Stimulated activated CD4-positive, alpha-beta T cell treated with anti-CD3 and anti-CD28 coated beads, Interleukin-4, amount 100 ng/mL, for 1 hour (primary cell): Measurements from ENCODE around the gene SEC24C.
"Not testable (repeated sequence)": the region's sequence is repeated elsewhere in the genome, so short reads cannot be mapped to it uniquely, and the experiment has no call there.

Experiments
- DNase-seq: peaks from one replicate; pipeline ENCODE4 v3.0.0-alpha.2; 2020

SEC24C gene

DNA sequence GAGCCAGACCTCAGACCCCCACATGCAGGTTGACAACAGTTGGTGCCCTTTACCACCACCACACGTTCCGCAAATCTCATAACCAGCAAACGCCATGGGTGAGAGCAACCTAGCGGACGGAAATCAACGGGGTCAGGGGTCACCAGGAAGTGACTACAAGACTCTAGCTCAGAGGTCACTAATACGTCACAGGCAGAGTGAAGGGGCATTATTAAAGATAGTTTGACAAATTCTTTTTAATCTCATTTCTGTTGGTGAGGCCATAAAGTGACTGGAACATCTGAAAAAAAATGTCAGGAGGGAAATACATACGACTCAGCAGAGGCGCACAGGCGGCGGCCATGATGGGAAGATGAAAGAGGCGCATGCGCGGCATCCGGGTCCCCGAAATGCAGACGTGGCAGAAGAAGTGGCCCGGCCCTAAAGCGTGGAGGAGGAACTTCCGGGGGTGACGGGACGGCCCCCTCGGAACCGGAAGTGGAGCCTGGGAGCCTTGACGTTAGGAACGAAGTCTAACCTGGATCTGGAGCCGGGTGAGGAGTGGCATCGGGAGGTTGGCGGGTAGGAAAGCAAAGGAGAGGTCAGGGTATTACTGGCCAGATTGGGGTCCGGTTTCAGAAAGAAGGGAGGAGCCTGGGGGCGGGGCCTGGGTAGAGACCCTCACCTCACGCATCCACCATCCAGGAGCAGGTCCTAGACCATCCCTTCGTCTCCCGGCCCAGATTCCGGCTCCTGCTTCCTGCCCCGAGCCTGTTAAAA is at the start of gene SEC24C:
Gene SEC24C (plus strand): TSS at position 468 of the 759 bp plus-strand sequence. CDS start 2,461 bp downstream, outside the sequence.
- peak; percentile 94 for DNase-seq

- DNase-seq = not testable (repeated sequence)
Measured at GRCh38 chr10:73695302-73695701, 48.9 kb upstream of the SEC24C start.

DNA sequence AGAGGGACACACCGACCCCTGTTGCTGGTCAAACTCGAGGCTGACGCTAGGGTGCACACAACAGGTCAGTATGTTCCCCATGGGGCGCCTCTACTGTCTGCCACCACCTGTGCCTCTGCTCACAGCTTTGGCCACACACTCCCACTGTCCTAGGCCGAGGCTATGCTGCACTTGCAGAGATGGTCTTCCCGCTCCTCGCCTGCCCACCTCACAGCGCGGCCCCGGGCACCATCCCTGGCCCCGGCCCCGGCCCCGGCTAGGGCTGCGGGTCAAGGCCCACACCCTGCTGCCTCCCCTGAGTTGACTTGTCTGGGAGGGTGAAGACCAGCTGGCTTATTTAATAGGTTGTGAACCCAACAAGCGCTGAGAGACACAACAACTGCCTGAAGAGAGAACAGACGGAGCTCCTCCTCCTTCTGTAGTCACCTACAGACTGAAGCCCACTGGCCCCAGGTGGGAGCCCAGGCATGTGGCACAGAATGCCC is 46.5 kb upstream of the SEC24C start, which contains the start of gene AGAP5:
Gene AGAP5 (minus strand): TSS at position 435 of the 485 bp plus-strand sequence. CDS start 354 bp downstream, at position 81.
- DNase-seq = not testable (repeated sequence)

- DNase-seq = not testable (repeated sequence)
Measured at GRCh38 chr10:73698819-73699218, 45.4 kb upstream of the SEC24C start.

- not testable (repeated sequence) for DNase-seq
Measured at GRCh38 chr10:73703924-73704323, 40.2 kb upstream of the SEC24C start.

GRCh38 chr10:73705506-73706072 is 38.6 kb upstream of the SEC24C start:
- not testable (repeated sequence) for DNase-seq

DNA sequence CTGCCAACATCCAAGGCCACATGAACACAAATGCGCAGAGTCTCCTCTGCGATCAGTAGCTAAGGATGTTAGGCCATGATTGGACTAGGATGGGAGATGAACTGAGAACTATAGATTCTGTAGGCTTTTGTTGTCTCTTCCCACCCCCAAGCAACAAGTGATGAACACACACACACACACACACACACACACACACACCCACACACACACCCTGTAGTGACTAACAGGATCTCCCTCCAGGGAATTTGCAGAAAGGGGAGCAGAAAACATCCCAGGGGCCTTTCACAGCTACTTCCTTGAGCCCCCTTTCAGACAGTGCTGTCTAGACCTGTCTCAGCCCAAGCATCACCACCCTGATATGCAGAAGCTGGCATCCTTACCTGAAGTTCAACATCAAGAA is 37.7 kb upstream of the SEC24C start:
- not testable (repeated sequence) for DNase-seq

DNA sequence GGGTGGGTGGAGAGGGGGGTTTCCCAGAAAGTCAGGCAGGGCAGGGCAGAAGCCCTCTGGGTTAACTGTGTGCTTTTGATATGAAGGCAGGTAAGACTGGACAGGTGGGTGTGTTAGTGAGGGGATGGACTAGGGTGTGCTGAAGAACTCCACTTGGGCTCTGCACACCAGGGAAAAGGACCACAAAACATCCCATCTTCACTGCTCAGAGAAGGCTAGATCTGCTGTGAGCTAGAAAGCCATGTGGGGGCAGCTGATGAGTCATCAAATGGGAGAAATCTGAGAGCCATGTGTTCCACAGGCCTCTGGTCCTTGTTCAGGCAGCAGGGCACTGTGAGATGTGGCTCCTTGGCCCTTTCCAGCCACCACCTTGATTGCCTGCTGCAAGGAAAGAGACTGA is 36.5 kb upstream of the SEC24C start:
- DNase-seq = not testable (repeated sequence)

- not testable (repeated sequence) for DNase-seq
Measured at GRCh38 chr10:73708122-73708521, 36.0 kb upstream of the SEC24C start.

DNA sequence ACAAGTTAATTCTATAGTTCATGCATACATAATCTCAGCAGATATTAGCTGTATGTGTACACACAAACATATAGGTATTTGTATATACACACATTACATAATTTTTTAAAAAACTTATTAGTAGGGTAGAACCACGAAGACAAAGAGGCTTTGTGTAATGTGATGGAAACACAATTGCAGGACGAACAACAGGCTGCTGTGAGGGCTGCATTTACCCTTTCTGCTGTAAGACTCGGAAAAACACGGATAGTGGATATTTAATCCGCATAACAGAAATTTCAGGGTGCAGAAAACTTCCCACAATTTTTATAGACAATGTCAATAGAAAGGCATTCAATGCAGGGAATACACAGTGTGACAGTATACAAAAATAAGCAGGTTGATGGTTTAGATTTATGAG is 32.5 kb upstream of the SEC24C start:
- not testable (repeated sequence) for DNase-seq

GRCh38 chr10:73713912-73714311 is 30.3 kb upstream of the SEC24C start:
- DNase-seq = not testable (repeated sequence)

- DNase-seq = not testable (repeated sequence)
Measured at GRCh38 chr10:73714483-73714882, 29.7 kb upstream of the SEC24C start.

DNA sequence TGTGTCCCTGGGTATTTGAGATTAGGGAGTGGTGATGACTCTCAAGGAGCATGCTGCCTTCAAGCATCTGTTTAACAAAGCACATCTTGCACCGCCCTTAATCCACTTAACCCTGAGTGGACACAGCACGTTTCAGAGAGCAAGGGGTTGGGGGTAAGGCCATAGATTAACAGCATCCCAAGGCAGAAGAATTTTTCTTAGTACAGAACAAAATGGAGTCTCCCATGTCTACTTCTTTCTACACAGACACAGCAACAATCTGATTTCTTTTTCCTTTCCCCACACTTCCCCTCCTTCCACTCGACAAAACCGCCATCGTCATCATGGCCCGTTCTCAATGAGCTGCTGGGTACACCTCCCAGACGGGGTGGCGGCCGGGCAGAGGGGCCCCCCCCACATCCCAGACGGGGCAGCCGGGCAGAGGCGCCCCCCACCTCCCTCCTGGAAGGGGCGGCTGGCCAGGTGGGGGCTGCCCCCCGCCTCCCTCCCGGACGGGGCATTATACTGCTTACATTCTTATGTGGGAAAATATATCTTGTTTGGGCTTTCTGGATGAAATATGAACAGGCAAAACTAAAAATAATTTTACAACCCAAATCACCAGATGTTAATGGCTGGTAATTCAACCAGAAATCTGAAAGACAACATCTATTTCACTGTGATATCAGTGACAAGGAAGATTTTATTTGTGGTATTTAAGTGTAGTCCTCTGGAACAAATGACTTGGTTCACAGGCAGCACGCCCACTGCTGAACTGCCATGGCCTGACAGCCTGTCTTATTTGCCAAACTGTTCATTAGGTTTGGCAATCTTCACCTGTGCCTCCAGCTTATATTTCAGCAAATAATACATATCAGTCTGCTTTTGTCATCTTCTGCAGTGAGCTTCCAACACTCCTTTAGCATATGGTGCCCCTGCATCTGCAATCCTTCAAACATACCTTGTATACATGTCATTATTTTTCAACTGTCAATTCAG is 28.7 kb upstream of the SEC24C start:
- DNase-seq = not testable (repeated sequence)

DNA sequence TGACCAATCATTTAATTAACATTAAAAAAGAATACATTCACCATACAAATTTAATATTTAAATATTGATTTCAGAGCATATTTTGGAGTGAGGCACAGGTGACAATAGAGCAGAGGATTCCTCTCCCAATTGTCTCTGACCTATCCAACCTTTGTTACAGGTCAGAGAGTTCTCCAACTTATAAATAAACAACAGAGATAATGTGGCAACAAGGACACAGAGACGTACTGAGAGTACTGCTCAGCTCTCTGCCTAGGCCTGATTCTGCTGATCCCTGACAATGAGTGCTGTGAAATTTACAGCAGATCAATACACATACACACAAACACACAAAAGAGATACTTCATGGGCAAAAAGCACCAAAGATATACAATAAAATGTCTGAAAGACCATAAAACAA is 27.9 kb upstream of the SEC24C start:
- DNase-seq = no peak

DNA sequence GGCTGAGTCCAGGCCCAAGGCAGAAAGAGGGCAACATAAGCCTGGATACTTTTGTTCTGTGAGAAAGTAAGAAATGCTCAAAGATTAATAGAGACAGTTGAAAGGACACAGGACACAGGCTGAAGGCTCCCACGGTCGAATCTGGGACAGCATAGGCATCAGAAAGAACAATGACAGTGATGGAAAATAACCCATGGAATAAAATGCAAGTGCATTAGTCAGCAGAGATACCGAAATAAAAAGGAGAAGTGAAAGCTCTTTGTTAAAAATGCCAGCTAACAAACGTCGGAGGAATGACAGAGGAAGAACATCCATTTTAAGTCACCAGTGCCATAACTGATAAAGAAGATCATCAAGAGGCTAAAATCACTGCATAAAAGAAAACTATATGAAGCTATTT is 26.6 kb upstream of the SEC24C start:
- no peak for DNase-seq

GRCh38 chr10:73720561-73720960 is 23.6 kb upstream of the SEC24C start:
- not testable (repeated sequence) for DNase-seq

GRCh38 chr10:73723516-73723915 is 20.7 kb upstream of the SEC24C start:
- no peak for DNase-seq

DNA sequence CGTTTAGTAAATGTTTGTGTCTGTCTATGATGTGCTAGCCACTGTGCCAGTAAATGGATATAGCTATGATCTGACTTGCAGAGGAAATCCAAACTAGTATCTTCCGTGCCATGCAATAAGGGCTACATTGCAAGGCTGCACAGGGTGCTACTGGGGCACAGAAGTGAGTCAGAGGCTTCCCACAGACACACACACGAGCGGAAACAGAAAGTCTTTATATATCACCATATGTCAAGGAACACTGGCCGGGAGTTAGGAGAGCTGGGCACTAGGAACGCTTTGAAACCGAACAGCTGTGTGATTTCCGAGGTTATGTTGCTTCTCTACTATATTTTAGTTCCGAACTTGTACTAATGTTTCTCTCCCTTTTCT is 14.4 kb upstream of the SEC24C start:
- peak; percentile 25 for DNase-seq

GRCh38 chr10:73730153-73730906 is 13.8 kb upstream of the SEC24C start:
- DNase-seq = peak; percentile 87

DNA sequence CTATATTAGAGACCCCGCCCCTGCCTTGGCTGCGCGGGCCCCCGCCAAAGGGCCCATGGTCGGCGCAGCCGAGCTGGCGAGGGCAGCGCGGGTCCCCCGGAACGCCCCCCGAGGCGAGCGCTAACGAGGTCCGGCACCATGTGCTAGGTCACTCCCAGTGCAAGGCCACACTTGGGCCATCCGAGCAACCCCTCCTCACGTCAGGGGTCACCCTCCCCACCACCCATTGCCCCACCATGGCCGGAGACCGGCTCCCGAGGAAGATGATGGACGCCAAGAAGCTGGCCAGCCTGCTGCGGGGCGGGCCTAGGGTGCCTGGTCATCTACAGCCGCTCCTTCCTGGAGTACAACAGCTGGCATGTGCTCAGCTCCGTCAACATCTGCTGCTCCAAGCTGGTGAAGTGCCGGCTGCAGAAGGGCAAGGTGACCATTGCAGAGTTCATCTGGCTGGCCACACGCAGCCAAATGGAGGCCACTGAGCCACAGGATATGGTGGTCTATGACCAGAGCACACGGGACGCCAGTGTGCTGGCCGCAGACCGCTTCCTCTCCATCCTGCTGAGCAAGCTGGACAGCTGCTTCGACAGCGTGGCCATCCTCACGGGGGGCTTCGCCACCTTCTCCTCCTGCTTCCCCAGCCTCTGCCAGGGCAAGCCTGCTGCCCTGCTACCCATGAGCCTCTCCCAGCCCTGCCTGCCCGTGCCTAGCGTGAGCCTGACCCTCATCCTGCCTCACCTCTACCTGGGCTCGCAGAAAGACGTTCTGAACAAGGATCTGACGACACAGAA is 12.4 kb upstream of the SEC24C start:
- no peak for DNase-seq

- no peak for DNase-seq
Measured at GRCh38 chr10:73732426-73732825, 11.7 kb upstream of the SEC24C start.
